Ishikawa (cell line): ENCODE data around the gene KRAS.

Source experiments
- CEBPB ChIP-seq: IDR thresholded peaks from 2 replicates; pipeline ENCODE4 v1.6.1; 2012
- CREB1 ChIP-seq: IDR thresholded peaks from 2 replicates; pipeline ENCODE4 v1.6.1; 2012; ENCODE audit warnings: low read depth
- EP300 ChIP-seq: IDR thresholded peaks from 2 replicates; pipeline ENCODE4 v1.6.1; 2012; ENCODE audit warnings: borderline replicate concordance
- MAX ChIP-seq: IDR thresholded peaks from 2 replicates; pipeline ENCODE4 v1.6.1; 2012
- RAD21 ChIP-seq: IDR thresholded peaks from 2 replicates; pipeline ENCODE4 v1.6.1; 2012; ENCODE audit warnings: low read depth
- TCF12 ChIP-seq: IDR thresholded peaks from 2 replicates; pipeline ENCODE4 v1.6.1; 2012; ENCODE audit warnings: low read depth
- ZBTB7A ChIP-seq: IDR thresholded peaks from 2 replicates; pipeline ENCODE4 v1.6.1; 2012; ENCODE audit warnings: low read depth
- TF ChIP-seq, protein P1 (sequence below): IDR thresholded peaks from 2 replicates; pipeline ENCODE4 v1.6.1; 2012

- TF ChIP-seq, protein P1, sequence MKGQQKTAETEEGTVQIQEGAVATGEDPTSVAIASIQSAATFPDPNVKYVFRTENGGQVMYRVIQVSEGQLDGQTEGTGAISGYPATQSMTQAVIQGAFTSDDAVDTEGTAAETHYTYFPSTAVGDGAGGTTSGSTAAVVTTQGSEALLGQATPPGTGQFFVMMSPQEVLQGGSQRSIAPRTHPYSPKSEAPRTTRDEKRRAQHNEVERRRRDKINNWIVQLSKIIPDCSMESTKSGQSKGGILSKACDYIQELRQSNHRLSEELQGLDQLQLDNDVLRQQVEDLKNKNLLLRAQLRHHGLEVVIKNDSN = no peak
- TF ChIP-seq TCF12 (no peak), EP300 (no peak), CREB1 (no peak), RAD21 (no peak), ZBTB7A (no peak), MAX (no peak), CEBPB (no peak)
Measured at GRCh38 chr12:25189656-25190055, 61.1 kb downstream of the KRAS start.
